ENCODE results near the gene VEZT.

VEZT gene, protein sequence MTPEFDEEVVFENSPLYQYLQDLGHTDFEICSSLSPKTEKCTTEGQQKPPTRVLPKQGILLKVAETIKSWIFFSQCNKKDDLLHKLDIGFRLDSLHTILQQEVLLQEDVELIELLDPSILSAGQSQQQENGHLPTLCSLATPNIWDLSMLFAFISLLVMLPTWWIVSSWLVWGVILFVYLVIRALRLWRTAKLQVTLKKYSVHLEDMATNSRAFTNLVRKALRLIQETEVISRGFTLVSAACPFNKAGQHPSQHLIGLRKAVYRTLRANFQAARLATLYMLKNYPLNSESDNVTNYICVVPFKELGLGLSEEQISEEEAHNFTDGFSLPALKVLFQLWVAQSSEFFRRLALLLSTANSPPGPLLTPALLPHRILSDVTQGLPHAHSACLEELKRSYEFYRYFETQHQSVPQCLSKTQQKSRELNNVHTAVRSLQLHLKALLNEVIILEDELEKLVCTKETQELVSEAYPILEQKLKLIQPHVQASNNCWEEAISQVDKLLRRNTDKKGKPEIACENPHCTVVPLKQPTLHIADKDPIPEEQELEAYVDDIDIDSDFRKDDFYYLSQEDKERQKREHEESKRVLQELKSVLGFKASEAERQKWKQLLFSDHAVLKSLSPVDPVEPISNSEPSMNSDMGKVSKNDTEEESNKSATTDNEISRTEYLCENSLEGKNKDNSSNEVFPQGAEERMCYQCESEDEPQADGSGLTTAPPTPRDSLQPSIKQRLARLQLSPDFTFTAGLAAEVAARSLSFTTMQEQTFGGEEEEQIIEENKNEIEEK

DNA sequence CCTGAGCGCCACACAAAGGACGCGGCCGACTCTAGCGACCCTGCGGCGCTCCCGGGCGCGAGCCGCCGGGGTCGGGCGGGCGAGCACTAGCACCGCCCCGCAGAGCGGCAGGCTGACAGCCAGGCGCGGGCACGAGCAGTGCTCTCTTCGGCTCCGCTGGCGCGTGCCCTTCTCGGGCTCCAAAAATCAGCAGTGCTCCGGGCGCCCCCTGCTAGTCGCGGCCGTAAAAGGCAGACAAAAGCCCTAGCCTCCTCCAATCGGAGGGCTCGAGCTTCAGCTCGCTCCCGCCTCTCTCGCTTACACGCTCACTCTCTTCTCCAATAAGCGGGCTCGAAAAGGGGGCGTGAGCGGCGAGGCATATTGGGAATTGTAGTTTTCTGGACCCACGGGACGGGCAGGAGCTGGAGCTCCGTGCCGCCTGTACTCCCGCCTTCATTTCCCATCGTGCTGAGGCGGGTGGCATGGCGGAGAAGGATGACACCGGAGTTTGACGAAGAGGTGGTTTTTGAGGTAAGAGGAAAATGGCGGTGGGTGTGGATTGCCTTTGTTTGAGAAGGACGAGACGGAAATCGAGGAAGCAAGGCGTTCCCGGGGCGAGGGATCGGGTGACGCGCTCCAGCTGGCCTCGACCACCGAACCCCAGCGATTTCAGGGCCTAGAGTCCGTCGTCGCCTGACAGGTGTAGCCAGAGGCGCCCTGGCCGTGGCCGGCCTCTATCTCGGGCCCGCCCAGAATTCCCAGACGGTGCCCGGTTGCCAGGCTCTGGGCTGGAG lies at the start of gene VEZT, which contains the start of gene FGD6:
Gene VEZT (plus strand): TSS at position 431 of the 773 bp plus-strand sequence. CDS start 44 bp downstream, at position 475.
Gene FGD6 (minus strand): TSS at position 91 of the 773 bp plus-strand sequence. CDS start 227 bp downstream, outside the sequence.
- TF ChIP-seq, protein P1, sequence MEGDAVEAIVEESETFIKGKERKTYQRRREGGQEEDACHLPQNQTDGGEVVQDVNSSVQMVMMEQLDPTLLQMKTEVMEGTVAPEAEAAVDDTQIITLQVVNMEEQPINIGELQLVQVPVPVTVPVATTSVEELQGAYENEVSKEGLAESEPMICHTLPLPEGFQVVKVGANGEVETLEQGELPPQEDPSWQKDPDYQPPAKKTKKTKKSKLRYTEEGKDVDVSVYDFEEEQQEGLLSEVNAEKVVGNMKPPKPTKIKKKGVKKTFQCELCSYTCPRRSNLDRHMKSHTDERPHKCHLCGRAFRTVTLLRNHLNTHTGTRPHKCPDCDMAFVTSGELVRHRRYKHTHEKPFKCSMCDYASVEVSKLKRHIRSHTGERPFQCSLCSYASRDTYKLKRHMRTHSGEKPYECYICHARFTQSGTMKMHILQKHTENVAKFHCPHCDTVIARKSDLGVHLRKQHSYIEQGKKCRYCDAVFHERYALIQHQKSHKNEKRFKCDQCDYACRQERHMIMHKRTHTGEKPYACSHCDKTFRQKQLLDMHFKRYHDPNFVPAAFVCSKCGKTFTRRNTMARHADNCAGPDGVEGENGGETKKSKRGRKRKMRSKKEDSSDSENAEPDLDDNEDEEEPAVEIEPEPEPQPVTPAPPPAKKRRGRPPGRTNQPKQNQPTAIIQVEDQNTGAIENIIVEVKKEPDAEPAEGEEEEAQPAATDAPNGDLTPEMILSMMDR (IDR thresholded peaks at IDR 0.05) = peak; percentile 40

DNA sequence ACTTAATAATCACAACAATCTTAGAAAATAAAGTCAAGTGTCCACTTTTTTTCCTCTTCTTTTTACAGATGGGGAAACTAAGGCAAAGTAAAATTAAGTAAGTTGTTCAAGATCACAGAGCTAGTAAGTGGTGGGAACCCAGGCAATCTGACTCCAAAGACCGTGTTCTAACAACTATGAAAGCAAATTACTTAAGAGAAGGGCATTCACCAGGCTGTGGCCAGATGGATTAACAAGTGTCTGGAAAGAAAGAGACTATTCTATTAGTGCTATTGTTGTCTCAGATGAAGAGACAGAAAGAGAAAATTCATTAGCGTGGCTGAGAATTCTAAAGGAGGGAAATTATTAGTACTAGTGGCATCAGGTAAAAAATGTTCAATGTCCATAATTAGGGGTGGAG lies 48.9 kb upstream of the VEZT start:
- TF ChIP-seq, protein P1 (IDR thresholded peaks at IDR 0.05) = no peak

DNA sequence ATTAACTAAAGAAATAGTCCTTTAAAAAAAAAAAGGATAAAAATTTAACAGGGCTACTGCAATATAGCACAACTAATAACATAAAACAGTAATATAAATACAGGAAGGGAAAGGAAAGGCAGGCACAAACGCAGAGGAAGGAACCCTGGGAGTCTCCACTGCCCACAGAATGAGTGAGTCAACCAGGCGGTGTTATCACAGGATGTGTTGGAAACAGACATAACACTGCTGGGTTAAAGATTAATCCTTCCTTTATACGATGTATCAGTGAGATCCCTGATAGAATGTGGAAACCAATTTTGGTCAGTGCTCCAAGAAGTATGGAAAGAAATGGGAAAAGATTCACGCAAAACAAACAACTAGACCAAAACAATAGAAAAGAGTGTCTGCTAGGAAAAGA lies 48.2 kb upstream of the VEZT start:
- TF ChIP-seq, protein P1 (IDR thresholded peaks at IDR 0.05) = no peak

DNA sequence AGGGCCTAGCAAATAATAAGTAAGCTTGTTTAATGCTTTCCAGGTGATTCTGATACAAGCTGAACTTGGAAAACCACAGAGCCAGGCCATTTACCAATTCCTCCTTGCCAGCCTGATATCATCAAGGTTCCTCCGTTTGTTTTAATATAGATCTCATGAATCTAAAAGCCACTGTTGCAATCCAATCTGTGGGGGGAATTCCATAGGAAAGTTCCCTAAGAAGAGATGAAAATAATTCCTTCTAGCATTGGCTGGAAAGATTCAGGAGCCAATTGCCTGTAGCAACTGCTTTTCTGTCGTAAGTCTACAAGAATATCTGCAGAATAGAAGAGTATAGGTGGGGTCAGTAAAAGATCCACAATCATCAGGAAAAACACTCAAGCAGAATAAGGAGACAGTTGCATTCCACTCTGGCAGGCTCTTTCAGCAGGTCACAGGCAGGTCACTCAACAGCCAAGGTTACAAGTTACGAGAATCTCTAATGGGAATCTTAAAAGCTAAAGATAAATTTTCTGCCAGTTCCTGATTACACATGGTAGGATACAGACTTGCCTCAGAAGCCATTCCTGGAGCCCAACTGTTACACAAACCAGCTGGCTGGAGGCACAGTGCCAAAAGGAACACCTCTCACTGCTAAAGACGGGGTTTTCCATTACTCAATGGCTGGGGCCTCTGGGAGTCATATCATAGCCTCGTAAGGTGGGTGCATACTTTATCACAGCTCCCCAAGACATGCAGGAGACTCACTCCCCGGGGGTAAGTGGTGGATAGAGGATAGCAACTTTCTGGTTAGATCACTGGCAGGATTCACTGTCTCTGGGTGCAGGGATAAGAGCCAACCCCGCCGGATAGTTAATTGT lies 44.0 kb upstream of the VEZT start:
- TF ChIP-seq, protein P1 (IDR thresholded peaks at IDR 0.05) = no peak

DNA sequence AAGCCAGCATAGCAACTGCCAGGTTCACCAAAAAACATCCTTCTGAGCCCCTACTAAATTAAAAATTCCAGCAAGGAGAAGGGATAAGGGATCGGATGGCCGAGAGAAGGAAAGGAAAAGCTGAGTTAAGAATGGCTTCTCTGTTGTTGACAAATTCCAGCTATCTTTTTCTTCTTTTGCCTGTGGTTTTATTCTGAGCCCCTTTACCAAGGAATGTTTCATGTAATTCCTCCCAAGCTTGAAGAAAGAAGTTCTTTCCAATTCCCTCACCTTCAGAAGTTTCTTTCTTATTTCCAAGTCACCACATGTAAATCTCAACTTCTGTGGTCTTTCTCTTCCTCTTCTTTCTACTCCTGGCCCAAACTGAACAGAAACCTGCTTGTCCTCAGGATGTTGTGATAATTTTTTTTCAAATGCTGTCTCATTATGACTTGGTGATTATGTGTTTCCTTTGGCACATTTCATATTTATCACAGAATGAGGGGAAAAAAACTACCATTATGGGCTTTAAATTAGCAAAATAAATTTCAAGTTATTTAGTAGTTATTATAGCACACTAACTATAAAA lies 40.3 kb upstream of the VEZT start:
- TF ChIP-seq, protein P1 (IDR thresholded peaks at IDR 0.05) = no peak

DNA sequence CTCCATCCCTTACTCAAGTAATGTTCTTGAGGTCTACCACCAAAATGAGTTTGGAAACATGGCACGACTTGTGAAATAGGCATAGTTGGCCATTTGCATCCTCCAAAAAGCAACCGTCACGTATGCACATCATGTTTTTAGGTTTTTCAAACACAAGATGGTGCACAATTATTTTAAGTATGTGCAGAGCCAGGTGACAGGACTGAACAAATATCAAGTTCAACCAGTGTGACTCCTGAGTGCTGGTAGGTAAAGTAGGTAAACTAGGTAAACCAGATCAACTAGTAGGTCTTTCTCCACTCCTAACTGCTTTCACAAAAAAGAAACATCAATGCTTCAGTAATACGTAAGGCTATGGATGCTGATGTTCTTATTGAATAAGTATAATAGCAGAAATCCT lies 39.5 kb upstream of the VEZT start:
- TF ChIP-seq, protein P1 (IDR thresholded peaks at IDR 0.05) = no peak

Measured in LNCAP (cell line).